HepG2 (cell line): Measurements from ENCODE around the gene FAM241B. TPM values are rescaled to one million over a fixed set of nuclear protein-coding genes. Genes with fewer than 3 reads are reported as not detected.

Experiments used
- ATAC-seq: fragments of 200-7000 bp; cut with Tn5 transposase; 3 replicates; pipeline ENCODE4 v1.9.1; 2020; ENCODE audit warnings: mild to moderate bottlenecking, moderate library complexity
- BruUV-seq: library from RNA; stranded (reverse); fragments of 400-500 nt; replicated peaks from 2 replicates; lab custom pipeline; 2021; lab: Mats Ljungman, UMichigan
- CTCF ChIA-PET: fragments of 300-600 bp; formaldehyde crosslinking; extraction: SDS; loops from one replicate; lab custom pipeline; 2021; ENCODE audit warnings: low total read pairs, inconsistent platforms, low intra/inter-chr PET ratio; lab: Yijun Ruan, JAX
- POLR2A ChIA-PET: fragments of 350-600 bp; sonication (Branson Sonifier 250); formaldehyde crosslinking; loops from one replicate; lab custom pipeline; 2020; ENCODE audit warnings: antibody characterized with exemption, inconsistent platforms; lab: Yijun Ruan, JAX
- DNase-seq: peaks from one replicate; pipeline ENCODE4 v3.0.0-alpha.2; 2015; ENCODE audit warnings: low spot score
- FAIRE-seq: peaks from 3 replicates; lab custom pipeline; 2011; peaks lifted over from hg19 to GRCh38; lab: Jason Lieb, UNC
- H2AFZ ChIP-seq: one replicate; pipeline ENCODE4 v1.6.1; 2011; ENCODE audit warnings: low read length, inconsistent platforms
- H3K27ac ChIP-seq: fragments of 300-600 bp; 3 replicates; pipeline ENCODE4 v1.8.0; 2011; ENCODE audit warnings: mixed run types, mild to moderate bottlenecking, mixed read lengths, low read length, inconsistent platforms; ENCODE audit not compliant: insufficient read depth; ENCODE audit errors: extremely low read length
- H3K27me3 ChIP-seq, 2 experiments: fragments of 200-600 bp in 1 of 2; 2 replicates in 1 of 2; 3 replicates in 1 of 2; pipeline versions ENCODE4 v1.6.0 to v1.8.0; 2011; ENCODE audit warnings: low read length in 2 of 2, mild to moderate bottlenecking in 2 of 2, moderate library complexity in 2 of 2, inconsistent platforms in 1 of 2; ENCODE audit not compliant: insufficient read depth in 2 of 2, control insufficient read depth in 1 of 2
- H3K36me3 ChIP-seq, 2 experiments: fragments of 200-600 bp in 1 of 2; replicated peaks in 1 of 2; 2 replicates in 1 of 2; 3 replicates in 1 of 2; pipeline versions ENCODE4 v1.5.1 to v1.8.0; 2011; ENCODE audit warnings: low read length in 2 of 2, inconsistent platforms in 1 of 2; ENCODE audit not compliant: insufficient read depth in 2 of 2, control insufficient read depth in 1 of 2
- H3K4me1 ChIP-seq: 2 replicates; pipeline ENCODE4 v1.5.1; 2012; ENCODE audit warnings: low read length, inconsistent platforms; ENCODE audit not compliant: insufficient read depth
- H3K4me2 ChIP-seq: 2 replicates; pipeline ENCODE4 v1.6.0; 2011; ENCODE audit warnings: low read depth, low read length, inconsistent platforms
- H3K4me3 ChIP-seq, 3 experiments: fragments of 200-600 bp in 1 of 3; sonication (generic), shearing (Covaris generic) in 1 of 3; replicated peaks in 1 of 3; 2 replicates each; pipeline ENCODE4 v1.5.1; 2011 to 2016; ENCODE audit warnings: low read length in 3 of 3, inconsistent platforms in 2 of 3, low read depth in 2 of 3, mild to moderate bottlenecking in 2 of 3, control low read depth in 1 of 3, mixed read lengths in 1 of 3; ENCODE audit not compliant: insufficient read depth in 1 of 3
- H3K79me2 ChIP-seq: one replicate; pipeline ENCODE4 v1.6.1; 2011; ENCODE audit warnings: low read length, inconsistent platforms; ENCODE audit not compliant: insufficient read depth
- H3K9ac ChIP-seq: 2 replicates; pipeline ENCODE4 v1.6.0; 2011; ENCODE audit warnings: mild to moderate bottlenecking, low read depth, low read length, inconsistent platforms; ENCODE audit not compliant: insufficient read depth
- H3K9me3 ChIP-seq: 2 replicates; pipeline ENCODE4 v1.5.1; 2012; ENCODE audit warnings: mild to moderate bottlenecking, low read length
- H4K20me1 ChIP-seq: 2 replicates; pipeline ENCODE4 v1.6.0; 2011; ENCODE audit warnings: inconsistent platforms, mild to moderate bottlenecking, low read length, moderate library complexity; ENCODE audit not compliant: insufficient read depth
- ARNTL ChIP-seq: sonication (generic); formaldehyde crosslinking; IDR thresholded peaks from 2 replicates; pipeline ENCODE4 v1.4.0; 2020; ENCODE audit warnings: mild to moderate bottlenecking, missing genetic modification reagents
- CAMTA2 ChIP-seq: sonication (generic); formaldehyde crosslinking; IDR thresholded peaks from 2 replicates; pipeline ENCODE4 v1.4.0; 2020; ENCODE audit warnings: mild to moderate bottlenecking, missing genetic modification reagents, borderline replicate concordance
- EZH2 ChIP-seq: conservative IDR thresholded peaks from 2 replicates; pipeline ENCODE4 v1.6.1; 2012; ENCODE audit warnings: mild to moderate bottlenecking, low read depth, low read length, moderate library complexity
- SMAD3 ChIP-seq: sonication (generic); formaldehyde crosslinking; IDR thresholded peaks from 2 replicates; pipeline ENCODE4 v1.4.0; 2020; ENCODE audit warnings: missing genetic modification reagents
- WGBS: methylation state at CpG from one replicate; pipeline ENCODE4 v1.1.6; 2017; ENCODE audit warnings: low lambda C conversion rate; 5-methylcytosine and 5-hydroxymethylcytosine counted together
- in situ Hi-C: cut with HindIII; loops from 2 replicates; pipeline ENCODE4 v1.10.0; 2017; ENCODE audit warnings: low pct_unique_long_range_greater_than_20kb; ENCODE audit not compliant: extremely low pct_ligation_motif_present
- intact Hi-C: fragments of 100-400 bp; cut with micrococcal nuclease; formaldehyde crosslinking; loops from one replicate; pipeline ENCODE4 v1.10.0; 2022; ENCODE audit not compliant: unreplicated experiment
- polyA plus RNA-seq, 8 experiments: library from polyadenylated mRNA; depleted of rRNA in 3 of 8; stranded (reverse) in 7 of 8; unstranded in 1 of 8; fragments of >200 nt; fragmentation: Illumina TruSeq in 4 of 8; extraction: Trizol in 4 of 8; gene quantifications; 2 replicates each; pipeline versions ENCODE4 v1.2.1 to v1.2.3, GENCODE V29; 2011 to 2016; ENCODE audit warnings: low read depth in 4 of 8, missing spikeins in 1 of 8, mixed read lengths in 1 of 8; ENCODE audit not compliant: insufficient read depth in 1 of 8
- total RNA-seq, 5 experiments: library from RNA; depleted of rRNA; stranded (reverse); fragments of >200 nt; fragmentation: Illumina TruSeq; extraction: Trizol; gene quantifications; 2 replicates each; pipeline ENCODE4 v1.2.3, GENCODE V29; 2016; ENCODE audit warnings: low read depth in 1 of 5
- TF ChIP-seq, protein P1 (sequence below): sonication (generic); formaldehyde crosslinking; conservative IDR thresholded peaks from 2 replicates; pipeline ENCODE4 v1.8.0; 2022; ENCODE audit warnings: low read depth, missing genetic modification reagents
- TF ChIP-seq, protein P2 (sequence below): sonication (generic); formaldehyde crosslinking; IDR thresholded peaks from 2 replicates; pipeline ENCODE4 v1.5.0; 2020; ENCODE audit warnings: missing genetic modification reagents, mild to moderate bottlenecking, borderline replicate concordance
- TF ChIP-seq, protein P3 (sequence below): sonication (generic); formaldehyde crosslinking; IDR thresholded peaks from 2 replicates; pipeline ENCODE4 v1.4.0; 2020; ENCODE audit warnings: missing genetic modification reagents
- TF ChIP-seq, protein P4 (sequence below): sonication (generic); formaldehyde crosslinking; IDR thresholded peaks from 2 replicates; pipeline ENCODE4 v1.5.1; 2020; ENCODE audit warnings: mild to moderate bottlenecking, missing genetic modification reagents

The FAM241B gene
- total and polyA plus RNA-seq, 2 of the 13 experiments (the other 11 are each of a cell fraction or from before 2014, with no cell fraction given): 1.9 to 4.0 TPM

DNA sequence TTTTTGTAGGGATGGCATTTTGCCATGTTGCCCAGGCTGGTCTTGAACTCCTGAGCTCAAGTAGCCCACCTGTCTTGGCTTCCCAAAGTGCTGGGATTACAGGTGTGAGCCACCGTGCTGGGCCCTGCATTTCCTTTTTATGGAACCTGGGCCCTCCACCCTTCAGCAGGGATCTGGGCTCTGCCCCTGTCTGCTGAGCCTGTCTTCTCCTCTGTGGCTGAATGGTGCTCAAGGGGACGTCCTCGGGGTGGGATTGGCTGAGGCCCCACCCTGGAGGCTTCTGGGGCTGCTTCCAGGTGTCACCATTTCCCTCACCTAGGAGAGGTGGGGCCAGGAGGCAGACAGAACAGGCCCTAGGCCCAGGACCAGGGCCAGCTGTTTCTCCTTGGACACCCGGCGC lies 18.4 kb downstream of the FAM241B start (continued):
- TF ChIP-seq, protein P1, sequence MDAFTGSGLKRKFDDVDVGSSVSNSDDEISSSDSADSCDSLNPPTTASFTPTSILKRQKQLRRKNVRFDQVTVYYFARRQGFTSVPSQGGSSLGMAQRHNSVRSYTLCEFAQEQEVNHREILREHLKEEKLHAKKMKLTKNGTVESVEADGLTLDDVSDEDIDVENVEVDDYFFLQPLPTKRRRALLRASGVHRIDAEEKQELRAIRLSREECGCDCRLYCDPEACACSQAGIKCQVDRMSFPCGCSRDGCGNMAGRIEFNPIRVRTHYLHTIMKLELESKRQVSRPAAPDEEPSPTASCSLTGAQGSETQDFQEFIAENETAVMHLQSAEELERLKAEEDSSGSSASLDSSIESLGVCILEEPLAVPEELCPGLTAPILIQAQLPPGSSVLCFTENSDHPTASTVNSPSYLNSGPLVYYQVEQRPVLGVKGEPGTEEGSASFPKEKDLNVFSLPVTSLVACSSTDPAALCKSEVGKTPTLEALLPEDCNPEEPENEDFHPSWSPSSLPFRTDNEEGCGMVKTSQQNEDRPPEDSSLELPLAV (CRISPR knock-in tag): no peak
- TF ChIP-seq SMAD3 (CRISPR knock-in tag) (no peak), EZH2 (no peak), CAMTA2 (CRISPR knock-in tag) (no peak)
- TF ChIP-seq, protein P2, sequence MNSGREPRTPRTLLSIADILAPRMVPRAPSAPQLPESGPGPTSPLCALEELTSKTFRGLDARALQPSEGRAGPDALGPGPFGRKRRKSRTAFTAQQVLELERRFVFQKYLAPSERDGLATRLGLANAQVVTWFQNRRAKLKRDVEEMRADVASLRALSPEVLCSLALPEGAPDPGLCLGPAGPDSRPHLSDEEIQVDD (CRISPR knock-in tag): no peak

DNA sequence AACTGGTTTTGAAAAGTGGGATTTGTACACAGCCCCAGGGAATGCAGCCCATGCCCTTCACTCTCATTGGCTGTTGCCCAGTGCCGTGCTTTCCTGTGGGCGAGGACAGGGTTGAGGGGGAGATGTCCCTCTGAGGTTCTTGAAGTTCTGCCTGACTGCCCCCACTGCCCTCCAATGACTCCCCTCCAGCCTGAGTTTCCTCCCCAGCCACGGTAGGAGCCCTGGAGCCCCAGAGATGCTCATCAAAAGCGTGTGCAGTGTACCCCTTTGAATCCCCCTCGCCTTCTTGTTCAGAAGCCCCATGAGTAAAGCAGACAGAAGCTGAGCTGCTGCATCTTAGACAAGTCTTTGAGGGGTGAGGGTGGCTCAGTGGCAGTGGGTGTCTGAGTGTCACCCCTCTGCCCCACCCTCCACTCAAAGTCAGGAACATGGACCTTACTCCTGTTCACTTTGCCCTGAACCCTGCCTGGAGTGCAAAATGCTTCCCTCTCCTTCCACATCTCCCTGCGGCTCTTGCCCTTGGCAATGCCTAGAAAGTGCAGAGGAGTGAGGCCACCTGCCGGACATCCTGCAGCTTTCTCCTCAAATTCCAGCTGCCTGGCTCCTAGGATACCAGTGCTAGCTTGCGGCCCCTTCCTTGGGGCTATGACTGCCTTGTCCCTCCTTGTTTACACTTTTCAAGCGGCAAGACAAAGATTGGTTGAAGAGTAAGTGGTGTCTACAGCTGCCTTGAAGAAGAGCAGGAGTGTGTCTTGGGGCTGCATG lies 19.9 kb downstream of the FAM241B start:
- Histone ChIP-seq H3K4me1 (no peaks in the 10 kb centered on the region), H3K79me2 (no peaks in the 10 kb centered on the region), H3K27me3 (peaks cover 1 to 24% of the 10 kb centered on the region in 2 experiments; a peak in 3 of 5 replicates), H3K4me2 (no peak overlapping the region), H2AFZ (no peak overlapping the region), H3K9ac (no peak overlapping the region), H3K27ac (no peak overlapping the region), H3K9me3 (no peaks in the 10 kb centered on the region), H3K4me3 (no peak overlapping the region), H3K36me3 (no peaks in the 10 kb centered on the region), H4K20me1 (no peaks in the 10 kb centered on the region)
- no TSS peak for BruUV-seq
- ChIA-PET CTCF (no interaction called here), POLR2A (no interaction called here)
- in situ Hi-C loops: no loop called here
- FAIRE-seq (no peak), DNase-seq (no peak), ATAC-seq (peak; percentile 48; the same call in 2 of the 3 replicates)
- TF ChIP-seq, protein P3, sequence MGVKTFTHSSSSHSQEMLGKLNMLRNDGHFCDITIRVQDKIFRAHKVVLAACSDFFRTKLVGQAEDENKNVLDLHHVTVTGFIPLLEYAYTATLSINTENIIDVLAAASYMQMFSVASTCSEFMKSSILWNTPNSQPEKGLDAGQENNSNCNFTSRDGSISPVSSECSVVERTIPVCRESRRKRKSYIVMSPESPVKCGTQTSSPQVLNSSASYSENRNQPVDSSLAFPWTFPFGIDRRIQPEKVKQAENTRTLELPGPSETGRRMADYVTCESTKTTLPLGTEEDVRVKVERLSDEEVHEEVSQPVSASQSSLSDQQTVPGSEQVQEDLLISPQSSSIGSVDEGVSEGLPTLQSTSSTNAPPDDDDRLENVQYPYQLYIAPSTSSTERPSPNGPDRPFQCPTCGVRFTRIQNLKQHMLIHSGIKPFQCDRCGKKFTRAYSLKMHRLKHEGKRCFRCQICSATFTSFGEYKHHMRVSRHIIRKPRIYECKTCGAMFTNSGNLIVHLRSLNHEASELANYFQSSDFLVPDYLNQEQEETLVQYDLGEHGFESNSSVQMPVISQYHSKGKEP (CRISPR knock-in tag): no peak
- TF ChIP-seq, protein P4, sequence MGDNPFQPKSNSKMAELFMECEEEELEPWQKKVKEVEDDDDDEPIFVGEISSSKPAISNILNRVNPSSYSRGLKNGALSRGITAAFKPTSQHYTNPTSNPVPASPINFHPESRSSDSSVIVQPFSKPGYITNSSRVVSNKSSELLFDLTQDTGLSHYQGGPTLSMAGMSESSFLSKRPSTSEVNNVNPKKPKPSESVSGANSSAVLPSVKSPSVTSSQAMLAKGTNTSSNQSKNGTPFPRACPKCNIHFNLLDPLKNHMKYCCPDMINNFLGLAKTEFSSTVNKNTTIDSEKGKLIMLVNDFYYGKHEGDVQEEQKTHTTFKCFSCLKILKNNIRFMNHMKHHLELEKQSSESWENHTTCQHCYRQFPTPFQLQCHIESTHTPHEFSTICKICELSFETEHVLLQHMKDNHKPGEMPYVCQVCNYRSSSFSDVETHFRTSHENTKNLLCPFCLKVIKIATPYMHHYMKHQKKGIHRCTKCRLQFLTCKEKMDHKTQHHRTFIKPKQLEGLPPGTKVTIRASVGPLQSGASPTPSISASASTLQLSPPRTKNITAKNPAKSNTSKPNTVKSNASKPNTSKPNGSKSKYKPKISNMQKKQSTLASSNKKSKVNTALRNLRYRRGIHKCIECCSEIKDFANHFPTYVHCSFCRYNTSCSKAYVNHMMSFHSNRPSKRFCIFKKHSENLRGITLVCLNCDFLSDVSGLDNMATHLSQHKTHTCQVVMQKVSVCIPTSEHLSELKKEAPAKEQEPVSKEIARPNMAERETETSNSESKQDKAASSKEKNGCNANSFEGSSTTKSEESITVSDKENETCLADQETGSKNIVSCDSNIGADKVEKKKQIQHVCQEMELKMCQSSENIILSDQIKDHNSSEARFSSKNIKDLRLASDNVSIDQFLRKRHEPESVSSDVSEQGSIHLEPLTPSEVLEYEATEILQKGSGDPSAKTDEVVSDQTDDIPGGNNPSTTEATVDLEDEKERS (CRISPR knock-in tag): no peak
- TF ChIP-seq ARNTL (CRISPR knock-in tag): no peak
- intact Hi-C loops: loop anchor here (10.0 kb wide), 1 partner anchor 265 kb away; no protein-coding TSS in a partner anchor
- WGBS: 5% methylated on average over 7 of the region's 9 CpGs
